GM20000 (cell line): Measurements from ENCODE around the gene NFX1.

Experiments used
- DNase-seq: peaks from one replicate; pipeline ENCODE4 v3.0.0; 2012; ENCODE audit warnings: low spot score
- TF ChIP-seq, protein P1 (sequence below): IDR thresholded peaks from 2 replicates; pipeline ENCODE4 v1.5.1; 2012; ENCODE audit warnings: mild to moderate bottlenecking, control low read depth; ENCODE audit errors: extremely low read depth, missing control alignments

Gene NFX1

DNA sequence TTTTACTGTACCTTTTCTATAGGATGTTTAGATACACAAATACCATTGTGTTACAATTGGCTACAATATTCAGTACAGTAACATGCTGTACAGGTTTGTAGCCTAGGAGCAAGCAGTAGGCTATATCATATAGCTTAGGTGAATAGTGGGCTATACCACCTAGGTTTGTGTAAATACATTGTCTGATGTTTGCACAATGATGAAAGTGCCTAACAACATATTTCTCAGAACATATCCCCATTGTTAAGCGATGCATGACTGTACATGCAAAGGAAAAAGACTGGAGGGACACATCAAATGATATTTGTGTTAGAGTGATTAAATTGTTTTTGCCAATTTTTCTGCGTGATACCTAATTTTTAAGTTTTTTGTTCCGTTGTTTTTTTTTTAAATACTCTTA, 20.2 kb upstream of the NFX1 start:
- TF ChIP-seq, protein P1, sequence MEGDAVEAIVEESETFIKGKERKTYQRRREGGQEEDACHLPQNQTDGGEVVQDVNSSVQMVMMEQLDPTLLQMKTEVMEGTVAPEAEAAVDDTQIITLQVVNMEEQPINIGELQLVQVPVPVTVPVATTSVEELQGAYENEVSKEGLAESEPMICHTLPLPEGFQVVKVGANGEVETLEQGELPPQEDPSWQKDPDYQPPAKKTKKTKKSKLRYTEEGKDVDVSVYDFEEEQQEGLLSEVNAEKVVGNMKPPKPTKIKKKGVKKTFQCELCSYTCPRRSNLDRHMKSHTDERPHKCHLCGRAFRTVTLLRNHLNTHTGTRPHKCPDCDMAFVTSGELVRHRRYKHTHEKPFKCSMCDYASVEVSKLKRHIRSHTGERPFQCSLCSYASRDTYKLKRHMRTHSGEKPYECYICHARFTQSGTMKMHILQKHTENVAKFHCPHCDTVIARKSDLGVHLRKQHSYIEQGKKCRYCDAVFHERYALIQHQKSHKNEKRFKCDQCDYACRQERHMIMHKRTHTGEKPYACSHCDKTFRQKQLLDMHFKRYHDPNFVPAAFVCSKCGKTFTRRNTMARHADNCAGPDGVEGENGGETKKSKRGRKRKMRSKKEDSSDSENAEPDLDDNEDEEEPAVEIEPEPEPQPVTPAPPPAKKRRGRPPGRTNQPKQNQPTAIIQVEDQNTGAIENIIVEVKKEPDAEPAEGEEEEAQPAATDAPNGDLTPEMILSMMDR: no peak
- DNase-seq: no peak

DNA sequence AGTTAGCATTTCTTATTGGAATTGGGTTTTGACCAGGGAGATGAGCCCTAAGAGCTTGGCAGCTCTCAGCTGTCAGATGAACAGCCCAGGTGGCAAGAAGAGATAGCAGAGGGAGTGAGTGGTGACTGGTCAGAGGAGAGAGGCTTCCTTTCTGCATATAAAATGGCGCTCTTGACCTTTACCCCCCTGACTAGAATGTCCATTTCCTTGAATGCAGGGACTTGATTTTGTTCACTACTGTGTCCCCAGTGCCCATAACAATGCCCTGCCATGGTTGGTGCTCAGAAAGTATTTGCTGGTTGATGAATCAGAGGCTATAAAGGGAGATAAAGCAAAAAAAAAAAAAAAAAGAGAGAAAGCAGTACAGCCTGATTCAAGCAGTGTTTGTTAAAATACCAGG, 18.3 kb upstream of the NFX1 start:
- DNase-seq: no peak
- TF ChIP-seq, protein P1: no peak

GRCh38 chr9:33273266-33273971, 16.9 kb upstream of the NFX1 start:
- DNase-seq: no peak
- TF ChIP-seq, protein P1: no peak

DNA sequence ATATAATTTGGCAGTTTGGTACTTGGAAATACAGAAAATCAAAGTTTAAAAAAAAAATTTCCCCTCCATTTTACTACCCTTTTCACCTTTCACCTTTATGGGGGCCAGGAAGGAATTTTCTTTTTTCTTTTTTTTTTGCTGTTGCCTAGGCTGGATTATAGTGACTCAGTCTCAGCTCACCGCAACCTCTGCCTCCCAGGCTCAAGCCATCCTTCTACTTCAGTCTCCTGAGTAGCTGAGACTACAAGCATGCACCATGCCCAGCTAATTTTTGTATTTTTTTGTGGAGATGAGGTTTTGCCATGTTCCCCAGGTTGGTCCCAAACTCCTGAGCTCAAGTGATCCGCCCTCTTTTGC, 16.4 kb upstream of the NFX1 start:
- no peak for DNase-seq
- TF ChIP-seq, protein P1: no peak

DNA sequence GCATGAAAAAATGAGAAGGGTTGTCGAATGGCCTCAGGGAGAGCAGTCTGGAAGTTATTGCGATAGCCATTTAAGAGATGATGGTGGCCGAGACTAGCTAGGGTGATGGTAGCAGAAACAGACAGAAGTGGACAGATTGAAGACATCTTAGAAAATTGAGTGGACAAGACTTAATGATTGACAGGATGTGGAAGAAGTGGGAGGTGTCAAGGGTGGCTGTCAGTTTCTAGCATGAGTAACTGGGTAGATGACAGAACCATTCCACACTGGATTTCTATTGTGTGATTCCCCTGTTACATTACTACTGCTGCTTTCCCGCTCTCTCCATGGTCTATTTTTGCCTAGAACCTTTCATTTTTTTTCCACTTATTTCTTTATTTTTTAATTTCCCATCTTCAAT, 12.8 kb upstream of the NFX1 start:
- DNase-seq: no peak
- TF ChIP-seq, protein P1: no peak

DNA sequence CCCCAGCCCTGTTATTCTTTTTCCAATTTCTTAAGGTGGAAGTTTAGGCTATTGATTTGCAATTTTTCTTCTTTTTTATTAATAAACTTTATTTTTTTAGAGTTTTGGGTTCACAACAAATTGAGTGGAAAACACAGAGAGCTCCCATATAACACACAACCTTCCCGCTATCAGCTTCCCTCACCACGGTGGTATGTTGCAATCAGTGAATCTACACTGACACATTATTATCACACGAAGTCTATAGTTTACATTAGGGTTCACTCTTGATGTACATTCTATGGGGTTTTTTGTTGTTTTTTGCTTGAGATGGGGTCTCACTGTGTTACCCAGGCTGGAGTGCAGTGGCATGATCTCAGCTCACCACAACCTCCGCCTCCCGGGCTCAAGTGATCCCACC, 4.8 kb upstream of the NFX1 start:
- no peak for DNase-seq
- TF ChIP-seq, protein P1: no peak

DNA sequence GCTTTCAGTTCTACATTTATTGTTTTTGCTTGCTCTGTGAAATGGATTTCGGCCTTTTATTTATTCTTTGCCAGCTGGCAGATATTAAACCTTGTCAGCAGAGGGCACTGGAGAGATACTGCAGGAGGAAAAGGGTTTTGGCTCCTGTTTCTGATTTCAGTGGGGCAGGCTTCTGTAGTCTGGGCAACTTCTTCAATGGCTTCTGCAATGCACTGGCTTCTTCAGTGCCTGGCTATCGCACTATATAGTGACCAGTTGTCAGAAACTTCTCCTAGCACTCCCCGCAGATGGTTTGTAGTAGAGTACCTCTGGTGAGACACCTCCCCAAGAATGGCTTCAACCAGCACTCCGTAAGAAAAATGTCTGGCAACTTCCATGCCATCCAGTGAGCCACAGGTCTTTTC, 3.2 kb upstream of the NFX1 start:
- peak; percentile 63 for DNase-seq

More for the DNA sequence above, 3.2 kb upstream of the NFX1 start:
- TF ChIP-seq, protein P1: peak; percentile 68
